ENCODE data around the gene PI4KB.

PI4KB gene

DNA sequence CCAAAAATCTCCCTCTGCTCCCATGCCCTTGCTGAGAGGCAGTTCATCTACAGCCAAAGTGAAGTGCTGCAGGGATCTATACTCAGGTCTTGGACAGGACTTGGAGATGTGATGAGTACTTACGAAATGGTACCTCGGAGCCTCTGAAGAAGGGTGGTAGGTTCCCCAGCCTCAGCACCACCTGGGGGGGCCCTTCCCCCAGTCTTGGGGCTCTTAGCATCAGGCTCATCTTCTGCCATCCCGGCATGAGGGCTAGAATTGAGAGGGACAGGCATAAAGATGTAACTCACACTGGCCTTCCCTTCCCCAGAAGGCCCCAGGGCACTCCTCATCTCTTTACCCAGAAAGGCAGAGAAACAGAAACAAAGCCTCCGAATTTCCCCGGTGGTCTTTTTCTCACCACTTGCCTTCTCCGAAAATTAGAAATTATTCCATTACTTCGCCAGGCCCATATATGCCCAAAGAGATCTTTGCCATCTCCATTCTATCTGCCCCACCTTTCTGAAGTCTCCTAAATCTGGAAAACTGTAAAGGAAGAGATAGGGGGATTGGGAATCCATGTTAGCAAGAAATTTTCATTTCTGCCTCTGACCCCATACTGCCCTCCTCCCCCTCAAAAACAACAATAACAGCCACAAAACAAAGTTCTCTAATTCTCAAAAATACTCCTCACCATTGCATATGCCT is 19.0 kb upstream of the PI4KB start:
- DNase-seq (ENCODE audit: low read depth) = no peak

DNA sequence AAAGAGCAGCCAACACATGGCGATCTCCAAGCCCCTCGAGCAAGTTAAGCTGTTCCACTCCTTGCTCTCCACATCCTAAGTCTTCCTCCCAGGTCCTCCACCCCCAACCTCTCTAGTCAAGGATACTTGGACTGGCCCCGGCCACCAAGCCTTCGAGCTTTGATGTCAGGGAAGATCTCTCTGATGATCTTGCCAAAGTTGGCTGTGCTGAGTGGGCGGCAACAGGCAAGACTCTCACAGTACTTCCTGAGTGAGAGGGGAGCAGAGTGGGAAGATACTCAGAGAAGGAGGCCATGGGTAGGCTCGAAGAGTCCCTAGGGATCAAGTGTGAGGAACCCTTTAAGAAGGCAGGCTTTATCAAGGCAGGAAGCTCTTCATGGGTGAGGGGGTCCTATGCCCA is 17.1 kb upstream of the PI4KB start:
- no peak for DNase-seq (ENCODE audit: low read depth)

DNA sequence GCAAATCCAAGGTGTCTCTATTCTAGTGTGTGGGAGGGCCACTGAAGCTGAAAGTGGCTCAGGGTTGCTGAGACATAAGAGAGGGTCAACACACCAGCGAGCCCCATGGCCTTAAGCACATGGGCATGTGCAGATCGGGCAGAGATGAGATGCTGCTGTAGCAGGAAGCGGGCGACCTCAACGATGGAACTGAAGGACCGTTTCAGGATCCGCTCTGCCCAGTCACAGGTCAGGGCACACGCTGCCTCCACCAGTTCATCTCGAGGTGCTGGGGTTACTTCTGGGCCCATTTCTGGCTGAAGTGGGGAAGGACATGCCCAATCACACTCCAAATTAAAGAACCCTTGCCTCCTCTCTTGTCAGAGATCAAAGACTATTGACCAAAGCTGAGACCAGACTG is 16.4 kb upstream of the PI4KB start:
- DNase-seq (ENCODE audit: low read depth) = no peak

DNA sequence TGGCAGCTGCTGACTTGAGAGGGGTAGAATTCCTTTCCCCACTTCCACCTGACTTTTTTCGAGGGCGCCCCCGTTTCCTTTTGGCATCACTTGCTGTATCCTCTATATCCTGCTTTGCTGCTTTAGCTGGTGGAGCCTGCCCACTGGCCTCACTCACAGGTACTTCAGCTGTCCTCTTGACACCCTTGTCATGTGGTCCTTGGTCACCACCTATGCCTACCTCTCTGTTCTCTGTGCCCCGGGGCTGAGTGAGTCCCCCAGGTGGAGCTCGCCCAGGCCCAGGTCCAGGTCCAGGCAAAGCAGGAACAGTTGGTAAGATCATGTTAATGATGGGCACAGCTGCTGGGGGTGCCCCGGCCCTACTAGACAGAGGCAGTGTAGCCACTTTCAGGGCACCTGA is 15.4 kb upstream of the PI4KB start:
- no peak for DNase-seq (ENCODE audit: low read depth)

DNA sequence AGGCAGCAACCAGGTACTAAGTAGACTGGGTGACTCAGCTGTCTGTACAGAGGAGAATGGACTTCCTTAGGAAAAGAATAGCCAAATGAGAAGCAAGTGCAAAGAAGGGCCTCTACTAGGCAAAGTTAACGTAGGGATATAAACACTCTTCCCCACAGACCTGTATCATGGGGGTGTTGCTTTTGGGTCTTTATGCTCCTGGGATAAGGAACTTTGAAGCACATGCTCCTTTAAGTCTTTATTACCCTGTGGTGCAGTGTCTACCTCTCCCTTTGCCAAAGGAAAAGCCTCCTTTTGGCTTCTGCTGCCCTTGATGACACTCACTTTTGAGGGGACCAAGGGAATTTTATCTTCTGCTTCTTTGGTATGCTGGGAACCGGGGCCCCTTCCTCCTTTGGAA is 14.8 kb upstream of the PI4KB start:
- no peak for DNase-seq (ENCODE audit: low read depth)

DNA sequence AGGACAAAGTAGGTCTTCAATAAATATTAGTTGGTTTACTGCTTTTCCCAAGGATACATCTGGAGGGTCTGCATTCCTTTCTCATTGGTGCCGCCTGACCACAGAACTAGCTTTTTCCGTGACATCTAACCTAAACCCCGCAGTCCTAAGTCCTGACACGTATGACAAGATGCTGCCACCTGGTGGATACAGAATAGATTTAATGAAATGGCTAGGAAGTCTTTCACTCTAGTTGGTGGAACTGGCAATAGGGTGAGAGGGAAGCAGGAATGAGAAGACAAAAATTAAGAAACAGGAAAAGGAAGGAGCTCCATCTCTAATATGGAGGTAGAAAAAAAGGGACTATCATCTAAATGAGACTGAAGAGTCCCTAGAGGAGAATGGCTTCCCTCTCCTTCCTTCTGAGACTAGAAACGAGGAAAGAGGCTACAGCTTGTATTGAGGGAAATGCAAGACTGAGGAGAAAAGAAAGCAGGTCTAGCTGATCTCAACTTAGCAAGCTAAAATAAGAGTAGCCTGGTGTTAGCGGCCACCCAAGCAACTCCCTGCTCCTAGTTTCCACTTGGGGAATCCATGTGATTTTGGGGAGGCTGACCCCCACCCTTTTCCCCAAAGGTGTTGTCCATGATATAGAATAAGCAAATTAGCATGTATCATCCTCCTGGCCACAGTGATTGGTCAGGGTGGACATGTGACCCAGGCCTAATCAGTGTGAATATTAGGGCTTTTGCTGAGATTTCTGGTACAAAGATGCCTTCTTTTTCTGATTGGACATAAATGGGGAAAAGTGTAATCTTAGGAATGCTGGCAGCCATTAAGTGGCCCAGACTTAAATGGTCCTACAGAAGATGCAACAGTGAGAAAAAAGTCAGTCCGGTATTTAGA is 13.9 kb upstream of the PI4KB start:
- DNase-seq (ENCODE audit: low read depth) = peak; percentile 11

DNA sequence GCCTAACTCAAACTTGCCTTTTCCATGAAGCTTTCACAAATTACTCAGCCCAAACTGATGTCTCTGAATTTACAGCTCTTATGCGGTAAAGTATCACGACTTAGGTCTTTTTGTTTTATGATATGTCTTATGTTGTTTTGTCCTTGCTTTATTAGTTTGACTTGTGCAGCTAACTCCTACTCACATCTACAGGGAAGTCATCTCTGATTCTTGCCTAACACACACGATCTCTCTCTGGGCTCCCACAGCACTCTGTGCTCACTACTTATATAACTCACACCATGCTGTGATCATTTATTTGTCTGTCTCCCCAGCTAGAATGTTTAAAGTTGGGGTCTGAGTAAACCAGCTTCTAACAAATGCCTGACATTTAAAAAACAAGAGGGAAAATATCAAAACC is 9.3 kb upstream of the PI4KB start:
- no peak for DNase-seq (ENCODE audit: low read depth)

DNA sequence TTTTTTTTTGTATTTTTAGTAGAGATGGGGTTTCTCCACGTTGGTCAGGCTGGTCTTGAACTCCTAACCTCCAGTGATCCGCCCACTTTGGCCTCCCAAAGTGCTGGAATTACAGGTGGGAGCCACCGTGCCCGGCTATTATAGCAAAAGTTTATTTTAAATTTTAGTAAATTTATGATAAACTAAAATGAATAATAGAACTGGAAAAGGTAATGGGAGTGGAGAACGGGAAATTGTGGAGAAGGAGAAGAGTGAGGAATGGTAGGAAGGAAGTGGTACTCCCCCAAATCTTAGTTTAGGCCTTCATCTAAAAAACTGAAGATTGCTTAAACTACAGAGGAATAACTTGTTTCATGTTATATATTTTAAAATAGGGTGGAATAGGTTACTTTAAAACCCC is 7.6 kb upstream of the PI4KB start:
- DNase-seq (ENCODE audit: low read depth) = no peak

DNA sequence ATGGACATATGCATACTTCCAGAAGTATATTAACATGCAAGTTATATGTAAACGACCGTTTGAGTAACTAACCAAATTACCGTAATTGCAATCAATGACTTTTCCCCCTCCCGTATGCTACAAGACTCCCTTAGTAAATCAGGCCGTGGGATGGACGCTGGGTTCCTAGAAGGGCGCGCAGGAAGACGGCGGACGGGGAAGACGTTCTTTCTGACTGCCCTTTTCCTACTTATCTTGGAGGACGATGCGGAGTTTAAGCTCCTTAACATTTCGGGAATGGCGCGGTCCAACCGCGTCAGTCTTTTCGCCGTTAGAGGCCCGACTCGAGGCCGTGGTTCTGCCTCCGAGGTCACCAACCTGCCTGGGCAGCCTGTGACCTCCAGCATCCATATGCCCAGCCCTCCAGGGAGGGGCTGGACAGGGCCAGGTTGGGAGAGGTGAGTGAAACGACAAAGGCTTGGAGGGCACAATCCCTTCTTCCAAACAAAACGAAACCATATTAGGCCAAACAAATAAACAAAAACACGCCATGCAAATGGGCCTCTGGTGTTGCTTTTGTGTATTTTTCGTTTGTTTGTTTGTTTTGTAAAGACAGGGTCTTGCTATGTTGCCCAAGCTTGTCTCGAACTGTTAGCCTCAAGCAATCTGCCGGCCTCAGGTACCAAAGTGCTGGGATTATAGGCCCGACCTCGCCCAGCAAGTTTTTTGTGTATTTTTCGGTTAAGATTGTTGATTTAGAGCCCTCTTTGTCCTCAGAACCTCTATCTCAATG is 873 bp upstream of the PI4KB start:
- no peak for DNase-seq (ENCODE audit: low read depth)

DNA sequence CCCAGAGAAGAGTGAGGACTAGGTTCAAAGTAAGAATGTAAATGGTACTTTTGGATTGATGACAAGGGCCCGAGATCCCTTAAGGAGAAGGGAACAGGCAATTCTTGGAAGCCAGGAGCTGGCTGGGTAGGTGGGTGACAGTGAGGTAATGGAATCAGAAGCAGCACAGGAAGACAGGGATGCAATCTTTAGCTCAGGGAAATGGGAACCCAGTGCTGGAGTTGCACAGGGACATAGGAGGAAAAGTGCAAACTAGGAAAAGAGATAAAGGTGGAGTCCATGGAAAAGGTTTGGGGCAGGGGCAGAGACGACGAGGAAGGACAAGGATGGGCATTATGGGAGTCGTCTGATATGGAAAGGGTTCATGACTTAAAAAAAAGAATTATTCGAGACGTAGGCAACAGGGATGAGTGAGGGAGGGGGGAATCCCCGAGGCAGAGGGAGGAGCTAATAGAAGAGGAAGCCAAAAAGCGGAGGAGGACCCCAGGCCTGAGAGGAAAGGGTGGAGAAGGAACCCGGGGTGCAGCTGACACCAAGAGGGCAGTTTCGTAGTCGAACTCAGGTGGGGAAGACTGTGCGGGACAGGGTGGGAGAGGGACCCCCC is 495 bp downstream of the PI4KB start:
- DNase-seq (ENCODE audit: low read depth) = peak; percentile 34

DNA sequence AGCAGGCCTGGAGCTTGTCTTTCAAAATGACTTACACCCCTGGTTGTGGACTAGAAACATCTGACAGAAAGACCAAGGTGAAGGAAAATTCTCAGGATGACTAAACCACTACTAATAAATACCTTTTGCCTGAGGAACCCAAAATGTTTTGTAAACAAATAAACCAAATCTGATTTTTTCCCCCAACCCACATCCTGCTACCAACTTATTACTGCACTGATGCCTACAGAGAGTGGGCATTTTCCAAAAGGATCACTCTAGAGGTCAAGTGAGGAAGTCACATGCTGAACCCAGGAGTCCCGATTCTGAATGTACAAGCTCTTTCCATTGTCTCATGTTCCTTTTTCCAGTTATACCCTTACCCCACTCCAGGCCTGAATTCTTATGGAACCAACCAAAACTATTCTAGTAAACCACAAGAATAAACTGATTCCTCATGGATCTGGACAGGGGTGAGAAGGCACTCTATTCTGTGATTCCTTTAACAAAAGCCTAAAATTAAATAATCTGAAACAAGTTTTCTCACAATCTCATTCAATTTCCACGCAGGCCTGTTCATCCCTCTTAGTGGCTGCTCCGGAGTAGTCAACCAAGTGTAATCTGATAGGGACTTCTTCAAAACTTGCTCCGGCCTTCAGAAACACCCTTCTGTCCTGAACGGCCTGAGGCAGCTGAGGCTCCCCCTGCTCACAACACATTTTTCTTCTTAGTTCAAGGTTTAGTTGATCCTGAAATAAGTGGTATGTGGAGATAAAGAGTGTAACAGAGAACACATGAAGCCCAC is 1.4 kb downstream of the PI4KB start:
- DNase-seq (ENCODE audit: low read depth) = no peak

DNA sequence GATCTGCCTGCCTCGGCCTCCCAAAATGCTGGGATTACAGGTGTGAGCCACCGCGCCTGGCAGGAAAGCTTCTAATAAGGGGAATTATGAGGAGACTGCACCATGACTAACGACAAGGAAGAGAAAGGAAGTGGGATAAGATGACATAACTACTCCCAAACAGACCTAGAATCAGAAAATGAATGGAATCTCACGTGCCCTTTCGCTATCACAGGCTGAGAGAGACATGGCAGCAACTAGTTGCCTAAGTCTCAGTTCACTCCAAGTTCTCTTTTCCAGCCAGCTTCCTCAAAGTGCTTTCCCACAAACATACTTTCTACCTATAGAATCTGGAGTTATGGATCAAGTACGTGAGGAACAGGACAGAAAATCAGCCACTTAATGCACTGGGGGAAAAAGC is 2.0 kb downstream of the PI4KB start:
- DNase-seq (ENCODE audit: low read depth) = no peak

DNA sequence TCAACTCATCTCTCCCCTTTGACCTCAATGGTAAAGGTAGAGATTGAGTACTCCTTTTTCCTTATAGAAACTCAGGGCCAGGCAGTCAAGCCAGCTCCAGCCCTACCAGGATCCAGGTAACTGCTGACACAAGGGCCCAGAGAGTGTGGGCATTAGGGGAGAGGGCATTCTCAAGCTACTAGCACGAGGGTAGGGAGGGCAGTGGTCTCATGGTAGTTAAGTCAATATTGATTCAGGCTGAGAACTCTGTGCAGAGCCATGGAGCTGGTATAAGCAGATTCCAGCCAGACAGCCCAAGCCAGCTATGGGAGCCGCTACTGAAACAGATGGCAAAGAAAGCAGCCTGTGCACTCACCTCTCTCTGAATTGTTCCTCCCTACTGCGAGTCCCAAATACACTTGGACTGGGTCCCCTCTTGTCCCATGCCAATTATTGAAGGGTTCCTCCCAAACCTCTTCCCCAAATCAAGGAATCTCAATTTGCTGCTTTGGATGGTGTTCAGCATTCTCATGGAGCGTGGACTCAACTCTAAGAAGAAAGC is 2.8 kb downstream of the PI4KB start:
- DNase-seq (ENCODE audit: low read depth) = no peak

DNA sequence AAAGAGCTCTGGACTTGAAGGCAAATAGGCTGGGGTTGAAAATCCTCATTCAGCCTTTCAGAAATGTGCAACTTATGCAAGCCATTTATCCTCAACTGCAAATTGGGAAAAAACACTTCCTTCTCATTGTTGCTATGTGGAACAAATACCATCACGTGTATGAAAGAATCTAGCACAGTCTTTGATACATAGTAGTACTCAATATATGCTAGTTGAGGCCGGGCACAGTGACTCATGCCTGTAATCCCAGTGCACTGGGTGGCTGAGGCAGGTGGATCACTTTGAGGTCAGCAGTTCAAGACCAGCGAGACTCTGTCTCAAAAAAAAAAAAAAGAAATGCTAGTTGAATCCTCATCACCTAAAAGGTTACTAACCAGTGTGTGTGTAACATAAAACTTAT is 8.2 kb downstream of the PI4KB start:
- DNase-seq (ENCODE audit: low read depth) = no peak

DNA sequence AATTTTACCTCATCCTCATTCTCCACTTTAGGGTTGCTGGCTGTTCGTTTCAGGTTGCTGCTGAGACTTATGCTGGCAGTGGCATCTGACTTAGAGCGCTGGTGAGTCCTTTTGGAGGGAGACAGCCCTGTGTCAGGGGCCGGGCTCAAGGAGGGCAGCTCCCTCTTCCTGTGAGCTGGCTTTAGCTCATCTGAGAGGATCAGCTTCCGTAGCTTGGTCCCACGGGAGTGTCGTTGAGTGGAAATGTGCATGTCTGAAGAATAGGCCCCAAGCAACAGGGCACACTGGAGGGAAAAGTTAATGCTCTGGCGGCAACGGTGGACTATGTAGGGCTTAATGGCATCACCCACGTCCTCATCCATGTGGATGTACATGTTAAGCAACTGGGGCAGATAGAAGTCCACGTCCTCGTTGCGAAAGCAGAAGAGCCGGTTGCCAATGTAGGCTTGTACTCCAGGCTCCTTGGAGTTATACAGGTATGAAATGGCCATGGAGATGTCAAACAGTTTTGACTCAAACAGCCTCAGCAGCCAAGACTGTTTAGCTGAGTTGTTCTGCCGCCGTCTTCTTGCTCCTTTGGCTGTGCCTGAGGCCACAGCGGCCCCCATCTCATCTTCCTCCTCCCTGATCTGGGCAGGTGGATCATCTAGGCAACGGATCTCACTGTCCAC is 11.5 kb downstream of the PI4KB start:
- no peak for DNase-seq (ENCODE audit: low read depth)

DNA sequence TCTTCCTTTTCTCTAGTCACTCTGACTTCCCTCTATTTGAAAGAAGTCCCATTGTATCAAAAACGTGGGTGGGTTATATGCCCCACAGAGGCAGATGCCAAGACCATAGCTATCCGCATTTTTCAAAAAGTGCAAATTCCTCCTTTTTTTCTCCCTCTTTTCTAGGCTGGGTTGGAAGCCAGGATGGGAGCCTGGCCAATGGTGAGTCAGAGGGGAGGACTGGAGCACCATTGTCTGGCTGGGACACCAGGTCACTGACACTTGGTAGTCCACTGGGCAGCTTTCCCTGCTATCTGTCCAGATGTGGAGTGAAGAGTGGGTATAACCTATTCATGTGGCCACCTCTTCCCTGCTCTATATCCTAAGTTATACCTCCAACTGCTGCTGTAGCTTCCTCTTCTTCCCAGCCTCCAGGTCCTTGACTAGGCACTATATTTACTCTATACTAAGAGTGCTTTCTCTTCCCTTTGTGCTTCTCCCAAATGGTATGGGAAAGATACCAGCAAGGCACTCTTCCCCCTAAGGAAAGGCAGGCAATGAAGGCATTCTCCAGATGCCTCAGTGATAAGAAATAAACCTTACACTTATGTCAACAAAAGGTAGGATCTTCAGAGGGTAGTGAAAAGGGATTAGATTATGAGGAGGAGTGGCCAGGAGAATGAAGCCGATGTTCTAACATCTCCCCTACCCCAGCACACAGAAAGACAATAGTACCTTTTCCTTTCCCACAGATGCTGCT is 12.9 kb downstream of the PI4KB start:
- DNase-seq (ENCODE audit: low read depth) = no peak

DNA sequence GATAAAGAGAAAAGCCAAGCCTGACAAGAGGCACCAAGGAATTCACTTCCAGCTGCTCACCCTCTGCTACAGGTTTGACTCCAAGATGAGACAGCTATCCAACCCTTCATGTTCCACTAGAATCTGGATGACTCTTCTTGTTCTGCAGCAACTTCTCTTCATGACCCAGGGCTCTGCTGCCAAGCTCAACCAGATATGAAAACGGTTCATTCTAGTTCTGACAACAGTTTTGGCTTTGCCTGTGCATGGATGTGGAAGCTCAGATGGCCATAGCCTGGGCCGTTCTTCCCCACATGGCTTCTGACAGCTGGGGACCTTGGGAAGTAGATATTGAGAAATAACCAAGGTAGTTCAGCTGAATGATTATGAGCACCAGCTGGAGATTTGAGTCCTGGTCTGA is 13.7 kb downstream of the PI4KB start:
- no peak for DNase-seq (ENCODE audit: low read depth)

DNA sequence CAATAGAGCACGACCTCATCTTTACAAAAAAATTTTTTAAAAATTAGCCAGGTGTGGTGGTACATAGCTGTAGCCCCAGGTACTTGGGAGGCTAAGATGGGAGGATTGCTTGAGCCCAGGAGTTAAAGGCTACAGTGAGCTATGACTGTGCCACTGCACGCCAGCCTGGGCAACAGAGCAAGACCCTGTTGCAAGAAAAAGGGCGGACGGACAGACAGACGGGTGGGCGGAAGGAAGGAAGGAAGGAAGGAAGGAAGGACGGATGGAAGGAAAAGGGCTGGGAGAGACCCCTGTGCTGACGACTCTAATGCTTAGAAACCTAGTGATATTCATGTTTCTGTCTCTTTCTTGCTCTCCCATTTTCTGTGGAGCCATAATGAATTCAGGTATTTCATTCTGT is 14.4 kb downstream of the PI4KB start:
- no peak for DNase-seq (ENCODE audit: low read depth)

DNA sequence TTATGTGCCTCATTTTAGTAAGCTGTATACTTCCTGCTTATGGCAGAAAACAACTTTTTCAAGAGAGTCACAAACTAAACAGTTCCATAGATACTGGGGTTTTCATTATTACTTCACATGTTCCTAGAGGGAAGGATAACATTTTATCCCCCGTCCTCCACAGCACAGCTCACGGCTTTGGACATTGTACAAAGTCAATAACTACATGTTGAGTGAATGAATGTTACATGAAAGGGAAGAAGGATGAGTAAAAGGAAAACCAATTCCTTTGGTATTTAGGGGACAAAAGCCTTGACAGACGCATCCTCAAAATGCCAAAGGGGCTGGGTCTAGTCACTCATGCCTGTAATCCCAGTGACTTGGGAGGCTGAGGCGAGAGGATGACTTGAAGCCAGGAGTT is 14.8 kb downstream of the PI4KB start:
- no peak for DNase-seq (ENCODE audit: low read depth)
